Body of pancreas (tissue), 4 donors: Measurements from ENCODE around the gene NT5C2. TPM values are rescaled to one million over a fixed set of nuclear protein-coding genes. Genes with fewer than 3 reads are reported as not detected.

Source experiments
- ATAC-seq: fragments of 150-250 bp; one replicate; pipeline ENCODE4 v1.9.1; 2016
- DNase-seq, 4 donors: peaks; one replicate each; pipeline ENCODE4 v3.0.0-alpha.2; 2019
- H3K27ac ChIP-seq, 4 donors: fragments of 200-600 bp; sonication (generic); 1 replicate in 3 of 4; 2 replicates in 1 of 4; pipeline versions ENCODE4 v1.5.1 to v1.6.1; 2016 to 2019; ENCODE audit warnings: mild to moderate bottlenecking in 1 of 4, mixed read lengths in 1 of 4, moderate library complexity in 1 of 4
- H3K27me3 ChIP-seq, 2 donors: fragments of 200-600 bp; sonication (generic); one replicate each; pipeline ENCODE4 v1.6.0; 2016; ENCODE audit warnings: mild to moderate bottlenecking in 1 of 2
- H3K36me3 ChIP-seq, 2 donors: fragments of 200-600 bp; sonication (generic); replicated peaks in 1 of 2; 2 replicates each; pipeline ENCODE4 v1.5.1; 2016; ENCODE audit warnings: low read depth in 2 of 2; ENCODE audit not compliant: insufficient read depth in 1 of 2
- H3K4me1 ChIP-seq: fragments of 200-600 bp; sonication (generic); one replicate; pipeline ENCODE4 v1.6.0; 2016
- H3K4me3 ChIP-seq, 2 donors: fragments of 200-600 bp; sonication (generic); 1 replicate in 1 of 2; 2 replicates in 1 of 2; pipeline ENCODE4 v1.5.1; 2016 to 2019
- H3K9me3 ChIP-seq, 3 donors: fragments of 200-600 bp; sonication (generic); 1 replicate in 2 of 3; 2 replicates in 1 of 3; pipeline ENCODE4 v1.5.1; 2016
- CTCF ChIP-seq, 7 experiments: fragments of 450-650 bp in 4 of 7; fragments of 200-600 bp in 3 of 7; sonication (generic) in 3 of 7; IDR thresholded peaks; one replicate each; pipeline ENCODE4 v1.5.1; 2016 to 2019; ENCODE audit warnings: antibody characterized with exemption in 7 of 7
- POLR2A ChIP-seq, 3 donors: fragments of 450-650 bp; IDR thresholded peaks; one replicate each; pipeline ENCODE4 v1.6.1; 2016; ENCODE audit warnings: antibody characterized with exemption in 3 of 3, mild to moderate bottlenecking in 2 of 3
- WGBS, 2 donors: methylation state at CpG; one replicate each; pipeline ENCODE4 v1.1.5; 2017; 5-methylcytosine and 5-hydroxymethylcytosine counted together
- intact Hi-C: fragments of 100-400 bp; cut with DNase I; formaldehyde crosslinking; loops from one replicate; pipeline ENCODE4 v1.15.1; 2023
- total RNA-seq, 2 donors: library from RNA; depleted of rRNA; stranded (reverse); fragments of >200 nt; gene quantifications; one replicate each; pipeline ENCODE4 v1.1.0, GENCODE V29; 2016

The NT5C2 gene
- total RNA-seq, 2 donors from 2014 or later: 32.0 to 43.1 TPM

- intact Hi-C loops: no loop called here
- Histone ChIP-seq H3K36me3 (peaks cover 0 to under 1% of the 10 kb centered on the region in 2 donors), H3K27me3 (no peaks in the 10 kb centered on the region), H3K27ac (no peak overlapping the region), H3K4me1 (peaks cover 23% of the 10 kb centered on the region), H3K4me3 (no peak overlapping the region), H3K9me3 (no peaks in the 10 kb centered on the region)
- no peak for ATAC-seq
- DNase-seq: no peak
- TF ChIP-seq POLR2A (IDR thresholded peaks at IDR 0.05) (no peak), CTCF (IDR thresholded peaks at IDR 0.05) (no peak)
- 76 to 91% methylated on average over 2 of the region's 2 CpGs for WGBS, 2 donors
These were observed 83.3 kb downstream of the NT5C2 start for GRCh38 chr10:103109821-103110220.

GRCh38 chr10:103106539-103106938 lies 86.5 kb downstream of the NT5C2 start:
- TF ChIP-seq CTCF (IDR thresholded peaks at IDR 0.05): no peak
- no peak for TF ChIP-seq POLR2A (IDR thresholded peaks at IDR 0.05)
- ATAC-seq: no peak
- H3K36me3 ChIP-seq: peaks cover 0 to 9% of the 10 kb centered on the region in 2 donors

GRCh38 chr10:103105462-103105861 lies 87.6 kb downstream of the NT5C2 start:
- DNase-seq (no peak), ATAC-seq (no peak)
- Histone ChIP-seq H3K27ac (no peak overlapping the region), H3K4me3 (no peak overlapping the region), H3K9me3 (no peaks in the 10 kb centered on the region), H3K27me3 (no peaks in the 10 kb centered on the region), H3K36me3 (peaks cover 3 to 11% of the 10 kb centered on the region in 2 donors), H3K4me1 (no peaks in the 10 kb centered on the region)
- WGBS, 2 donors: 81 to 100% methylated on average over 1 of the region's 1 CpG
- intact Hi-C loops: no loop called here
- TF ChIP-seq POLR2A (IDR thresholded peaks at IDR 0.05): no peak

More at GRCh38 chr10:103106539-103106938, 86.5 kb downstream of the NT5C2 start:
- no peak for DNase-seq
- Histone ChIP-seq H3K4me1 (peaks cover 7% of the 10 kb centered on the region), H3K4me3 (no peak overlapping the region), H3K9me3 (no peaks in the 10 kb centered on the region), H3K27me3 (no peaks in the 10 kb centered on the region), H3K27ac (no peak overlapping the region)
- intact Hi-C loops: no loop called here

- Histone ChIP-seq H3K9me3 (no peaks in the 10 kb centered on the region), H3K36me3 (peaks cover 8 to 12% of the 10 kb centered on the region in 2 donors)
- TF ChIP-seq CTCF (IDR thresholded peaks at IDR 0.05): no peak
- TF ChIP-seq POLR2A (IDR thresholded peaks at IDR 0.05): no peak
These were observed 88.4 kb downstream of the NT5C2 start for GRCh38 chr10:103104721-103105120.

GRCh38 chr10:103103989-103104388 lies 89.1 kb downstream of the NT5C2 start:
- peaks cover 8 to 17% of the 10 kb centered on the region in 2 donors for H3K36me3 ChIP-seq
- no peak overlapping the region for H3K27ac ChIP-seq
- ATAC-seq (no peak), DNase-seq (no peak)
- no peaks in the 10 kb centered on the region for H3K27me3 ChIP-seq
- intact Hi-C loops: no loop called here
- no peak overlapping the region for H3K4me3 ChIP-seq
- no peaks in the 10 kb centered on the region for H3K4me1 ChIP-seq
- no peaks in the 10 kb centered on the region for H3K9me3 ChIP-seq
- 96 to 100% methylated on average over 2 of the region's 2 CpGs for WGBS, 2 donors
- TF ChIP-seq CTCF (IDR thresholded peaks at IDR 0.05) (no peak), POLR2A (IDR thresholded peaks at IDR 0.05) (no peak)

More at GRCh38 chr10:103104721-103105120, 88.4 kb downstream of the NT5C2 start:
- Histone ChIP-seq H3K27me3 (no peaks in the 10 kb centered on the region), H3K4me1 (no peaks in the 10 kb centered on the region), H3K4me3 (no peak overlapping the region), H3K27ac (no peak overlapping the region)
- DNase-seq (no peak), ATAC-seq (no peak)
- WGBS, 2 donors: 42 to 43% methylated on average over 2 of the region's 2 CpGs
- intact Hi-C loops: no loop called here
